IMR-90 (cell line): Measurements from ENCODE around the gene ARL2. TPM values are rescaled to one million over a fixed set of nuclear protein-coding genes. Genes with fewer than 3 reads are reported as not detected.

ENCODE experiments used
- ATAC-seq: fragments of 200-7000 bp; cut with Tn5 transposase; 2 replicates; pipeline ENCODE4 v1.9.1; 2020; ENCODE audit warnings: low read depth, mild to moderate bottlenecking, moderate library complexity
- BruUV-seq: library from RNA; stranded (reverse); fragments of 400-500 nt; replicated peaks from 2 replicates; lab custom pipeline; 2021; lab: Mats Ljungman, UMichigan
- CTCF ChIA-PET: fragments of 300-600 bp; formaldehyde crosslinking; extraction: SDS; loops from one replicate; lab custom pipeline; 2021; ENCODE audit warnings: antibody characterized with exemption; lab: Yijun Ruan, JAX
- POLR2A ChIA-PET: fragments of 300-600 bp; sonication (Branson Sonifier 250); formaldehyde crosslinking; loops from one replicate; lab custom pipeline; 2022; ENCODE audit warnings: antibody characterized with exemption; ENCODE audit not compliant: unreplicated experiment; lab: Charles Lee
- DNase-seq: peaks from one replicate; pipeline ENCODE4 v3.0.0; 2013
- H2AFZ ChIP-seq: replicated peaks from 2 replicates; pipeline ENCODE3; 2013; ENCODE audit warnings: low read length, mild to moderate bottlenecking; ENCODE audit not compliant: poor library complexity
- H2AK5ac ChIP-seq: 2 replicates; pipeline ENCODE4 v1.6.1; 2013; ENCODE audit warnings: low read depth, low read length, inconsistent platforms
- H2AK9ac ChIP-seq: replicated peaks from 2 replicates; pipeline ENCODE3; 2013; ENCODE audit warnings: mild to moderate bottlenecking, low read depth, low read length, moderate library complexity; ENCODE audit not compliant: poor library complexity
- H2BK120ac ChIP-seq: 2 replicates; pipeline ENCODE4 v1.6.1; 2013; ENCODE audit warnings: low read depth, low read length, inconsistent platforms
- H2BK15ac ChIP-seq: 3 replicates; pipeline ENCODE4 v1.6.1; 2013; ENCODE audit warnings: low read depth, low read length, inconsistent platforms
- H2BK20ac ChIP-seq: 2 replicates; pipeline ENCODE4 v1.6.1; 2013; ENCODE audit warnings: low read depth, mild to moderate bottlenecking, inconsistent platforms, low read length, moderate library complexity
- H2BK5ac ChIP-seq: 2 replicates; pipeline ENCODE4 v1.6.1; 2013; ENCODE audit warnings: mild to moderate bottlenecking, low read depth, low read length, inconsistent platforms; ENCODE audit not compliant: poor library complexity, severe bottlenecking
- H3K14ac ChIP-seq: replicated peaks from 2 replicates; pipeline ENCODE4 v1.6.1; 2013; ENCODE audit warnings: low read depth, low read length, inconsistent platforms
- H3K18ac ChIP-seq: 2 replicates; pipeline ENCODE4 v1.6.1; 2013; ENCODE audit warnings: low read depth, low read length, control low read depth
- H3K23ac ChIP-seq: 2 replicates; pipeline ENCODE4 v1.6.1; 2013; ENCODE audit warnings: low read depth, low read length, inconsistent platforms
- H3K27ac ChIP-seq: 2 replicates; pipeline ENCODE4 v1.5.1; 2013; ENCODE audit warnings: mild to moderate bottlenecking, control low read depth, low read length; ENCODE audit not compliant: insufficient read depth
- H3K27me3 ChIP-seq: 2 replicates; pipeline ENCODE4 v1.6.1; 2013; ENCODE audit warnings: low read length; ENCODE audit not compliant: control insufficient read depth, insufficient read depth
- H3K36me3 ChIP-seq: 2 replicates; pipeline ENCODE4 v1.6.1; 2013; ENCODE audit warnings: low read length, mixed read lengths; ENCODE audit not compliant: control insufficient read depth, insufficient read depth
- H3K4ac ChIP-seq: 2 replicates; pipeline ENCODE4 v1.6.1; 2013; ENCODE audit warnings: low read depth, low read length, inconsistent platforms
- H3K4me1 ChIP-seq: 2 replicates; pipeline ENCODE4 v1.6.1; 2013; ENCODE audit warnings: low read length, mixed read lengths; ENCODE audit not compliant: control insufficient read depth, insufficient read depth
- H3K4me2 ChIP-seq: 2 replicates; pipeline ENCODE4 v1.6.1; 2013; ENCODE audit warnings: low read depth, mild to moderate bottlenecking, control low read depth, low read length, moderate library complexity
- H3K4me3 ChIP-seq: 2 replicates; pipeline ENCODE4 v1.5.1; 2013; ENCODE audit warnings: low read depth, mild to moderate bottlenecking, control low read depth, low read length, moderate library complexity; ENCODE audit not compliant: insufficient read depth
- H3K56ac ChIP-seq: 2 replicates; pipeline ENCODE4 v1.6.1; 2013; ENCODE audit warnings: low read length, inconsistent platforms; ENCODE audit not compliant: insufficient read depth; ENCODE audit errors: extremely low read depth
- H3K79me1 ChIP-seq, 2 experiments: 2 replicates each; pipeline ENCODE4 v1.6.1; 2013; ENCODE audit warnings: low read length in 2 of 2, inconsistent platforms in 1 of 2, low read depth in 1 of 2
- H3K9ac ChIP-seq: 2 replicates; pipeline ENCODE4 v1.6.1; 2013; ENCODE audit warnings: low read depth, low read length, control low read depth
- H3K9me1 ChIP-seq: 2 replicates; pipeline ENCODE4 v1.6.1; 2013; ENCODE audit warnings: low read length, inconsistent platforms; ENCODE audit not compliant: insufficient read depth
- H3K9me3 ChIP-seq: 2 replicates; pipeline ENCODE4 v1.6.1; 2013; ENCODE audit warnings: low read length; ENCODE audit not compliant: control insufficient read depth, insufficient read depth
- H4K20me1 ChIP-seq: 2 replicates; pipeline ENCODE4 v1.6.1; 2013; ENCODE audit warnings: low read length, inconsistent platforms; ENCODE audit not compliant: insufficient read depth
- H4K5ac ChIP-seq: 2 replicates; pipeline ENCODE4 v1.6.1; 2013; ENCODE audit warnings: mild to moderate bottlenecking, low read depth, low read length, control low read depth
- H4K8ac ChIP-seq, 2 experiments: 2 replicates each; pipeline ENCODE4 v1.6.1; 2013; ENCODE audit warnings: low read depth in 2 of 2, low read length in 2 of 2, control low read depth in 1 of 2, inconsistent platforms in 1 of 2
- H4K91ac ChIP-seq: 2 replicates; pipeline ENCODE4 v1.6.1; 2013; ENCODE audit warnings: low read depth, low read length, inconsistent platforms; ENCODE audit not compliant: insufficient read depth
- CEBPB ChIP-seq: IDR thresholded peaks from 2 replicates; pipeline ENCODE4 v1.6.1; 2012; ENCODE audit warnings: low read depth, low read length, improper control_type of control experiment
- FOS ChIP-seq: fragments of 150-350 bp; IDR thresholded peaks from 2 replicates; pipeline ENCODE4 v1.6.1; 2016; ENCODE audit warnings: low read depth, low read length
- MAFK ChIP-seq: IDR thresholded peaks from 2 replicates; pipeline ENCODE4 v1.6.1; 2012; ENCODE audit warnings: low read depth, low read length, improper control_type of control experiment
- MAZ ChIP-seq: IDR thresholded peaks from 2 replicates; pipeline ENCODE4 v1.6.1; 2012; ENCODE audit warnings: low read depth, mild to moderate bottlenecking, low read length, improper control_type of control experiment, moderate library complexity, borderline replicate concordance
- MXI1 ChIP-seq: IDR thresholded peaks from 2 replicates; pipeline ENCODE4 v1.6.1; 2012; ENCODE audit warnings: low read depth, mild to moderate bottlenecking, low read length, moderate library complexity, borderline replicate concordance
- NFE2L2 ChIP-seq: fragments of 150-350 bp; IDR thresholded peaks from 2 replicates; pipeline ENCODE4 v1.6.1; 2016; ENCODE audit warnings: low read depth, mild to moderate bottlenecking, low read length
- POLR2A ChIP-seq: IDR thresholded peaks from 2 replicates; pipeline ENCODE4 v1.6.1; 2012; ENCODE audit warnings: mild to moderate bottlenecking, low read depth, low read length
- RAD21 ChIP-seq: IDR thresholded peaks from 2 replicates; pipeline ENCODE4 v1.6.1; 2012; ENCODE audit warnings: low read length, improper control_type of control experiment
- RCOR1 ChIP-seq: IDR thresholded peaks from 2 replicates; pipeline ENCODE4 v1.6.1; 2012; ENCODE audit warnings: mild to moderate bottlenecking, low read length, improper control_type of control experiment; ENCODE audit not compliant: insufficient replicate concordance
- WGBS, 2 experiments: methylation state at CpG; one replicate each; pipeline versions ENCODE4 v1.1.5 to v1.1.7; 2013; ENCODE audit warnings: missing lambda C conversion rate in 2 of 2; ENCODE audit not compliant: insufficient read length in 1 of 2; ENCODE audit errors: extremely low coverage in 2 of 2; 5-methylcytosine and 5-hydroxymethylcytosine counted together
- dilution Hi-C: fragments of 300-500 bp; cut with HindIII; formaldehyde crosslinking; loops from one replicate; pipeline ENCODE4 v1.14.3; 2018; ENCODE audit warnings: low sequenced_read_pairs; ENCODE audit not compliant: unreplicated experiment
- in situ Hi-C: fragments of 300-500 bp; cut with MboI; formaldehyde crosslinking; loops from 3 replicates; pipeline ENCODE4 v1.14.3; 2019; ENCODE audit warnings: low sequenced_read_pairs, inconsistent platforms, mixed read lengths
- intact Hi-C: fragments of 100-400 bp; cut with micrococcal nuclease; formaldehyde crosslinking; loops from 2 replicates; pipeline ENCODE4 v1.10.0; 2022
- polyA plus RNA-seq, 3 experiments: library from polyadenylated mRNA; depleted of rRNA; stranded (reverse); fragments of >200 nt; gene quantifications; 2 replicates each; pipeline ENCODE4 v1.2.3, GENCODE V29; 2012; ENCODE audit warnings: low replicate concordance in 1 of 3
- total RNA-seq: library from RNA; depleted of rRNA; stranded (reverse); fragments of >200 nt; gene quantifications from 2 replicates; pipeline ENCODE4 v1.2.3, GENCODE V29; 2012
- TF ChIP-seq, protein P1 (sequence below): fragments of 150-350 bp; IDR thresholded peaks from 2 replicates; pipeline ENCODE4 v1.6.1; 2017; ENCODE audit warnings: mild to moderate bottlenecking, antibody characterized with exemption, low read length, low read depth

Gene ARL2
- total and polyA plus RNA-seq, 2 of the 4 experiments (the other 2 are of a cell fraction) = 48.9 to 152 TPM

- Histone ChIP-seq H3K14ac (no peak overlapping the region), H3K9me3 (no peaks in the 10 kb centered on the region), H2BK15ac (no peak overlapping the region), H3K4ac (no peak overlapping the region), H2AK9ac (peak overlapping the region; percentile 65), H3K23ac (no peak overlapping the region; the same call in 1 of the 2 replicates), H3K4me2 (no peak overlapping the region; the same call in 1 of the 2 replicates), H3K79me1 (peaks cover 8 to 25% of the 10 kb centered on the region in 2 experiments; a peak in 3 of 4 replicates), H2BK120ac (no peak overlapping the region), H3K18ac (no peak overlapping the region), H3K27me3 (peaks cover 2% of the 10 kb centered on the region; the same call in 1 of the 2 replicates), H3K56ac (no peak overlapping the region), H3K9ac (0 out of 2 replicates have a peak overlapping the region, but pooled peaks have one; percentile 16), H4K91ac (no peak overlapping the region), H4K5ac (no peak overlapping the region; the same call in 1 of the 2 replicates), H3K36me3 (peaks cover 13% of the 10 kb centered on the region), H3K9me1 (peaks cover 13% of the 10 kb centered on the region; the same call in 1 of the 2 replicates), H2BK20ac (no peak overlapping the region), H2AK5ac (peak overlapping the region; percentile 16; the same call in 1 of the 2 replicates), H4K20me1 (no peaks in the 10 kb centered on the region; the same call in 1 of the 2 replicates), H3K4me1 (no peaks in the 10 kb centered on the region), H3K4me3 (peak overlapping the region; percentile 22), H2AFZ (peak overlapping the region; percentile 82), H2BK5ac (no peak overlapping the region), H4K8ac (peak overlapping the region; percentile 49 to 78; a peak in 2 of 4 replicates), H3K27ac (no peak overlapping the region)
- CTCF ChIA-PET = no interaction called here
- no peak for TF ChIP-seq RAD21
- TF ChIP-seq MAZ = no peak
- TF ChIP-seq CEBPB = no peak
- no peak for TF ChIP-seq MAFK
- no peak for TF ChIP-seq MXI1
- TF ChIP-seq POLR2A = no peak
- TF ChIP-seq FOS = no peak
- TF ChIP-seq, protein P1, sequence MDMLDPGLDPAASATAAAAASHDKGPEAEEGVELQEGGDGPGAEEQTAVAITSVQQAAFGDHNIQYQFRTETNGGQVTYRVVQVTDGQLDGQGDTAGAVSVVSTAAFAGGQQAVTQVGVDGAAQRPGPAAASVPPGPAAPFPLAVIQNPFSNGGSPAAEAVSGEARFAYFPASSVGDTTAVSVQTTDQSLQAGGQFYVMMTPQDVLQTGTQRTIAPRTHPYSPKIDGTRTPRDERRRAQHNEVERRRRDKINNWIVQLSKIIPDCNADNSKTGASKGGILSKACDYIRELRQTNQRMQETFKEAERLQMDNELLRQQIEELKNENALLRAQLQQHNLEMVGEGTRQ = no peak
- TF ChIP-seq NFE2L2 = no peak
- TF ChIP-seq RCOR1 = no peak
- DNase-seq (no peak), ATAC-seq (peak; percentile 44; the same call in 1 of the 2 replicates)
- no TSS peak for BruUV-seq
- intact Hi-C loops (no loop called here), dilution Hi-C loops (no loop called here), in situ Hi-C loops (no loop called here)
- WGBS, 2 experiments = 33% methylated on average over 9 of the region's 56 CpGs; no CpG with 5 or more reads in 1 of the 2 experiments
- POLR2A ChIA-PET = no interaction called here
Observed at GRCh38 chr11:65047581-65048422, 33.8 kb downstream of the ARL2 start.
